Kidney (tissue), 14 donors: ENCODE results near the gene AJUBA. TPM values are rescaled to one million over a fixed set of nuclear protein-coding genes. Genes with fewer than 3 reads are reported as not detected.
"Not testable (repeated sequence)": the region's sequence is repeated elsewhere in the genome, so short reads cannot be mapped to it uniquely, and the experiment has no call there.

Source experiments
- DNase-seq, 5 donors: peaks; one replicate each; pipeline ENCODE4 v3.0.0-alpha.2; 2013 to 2020
- FAIRE-seq: peaks from 2 replicates; lab custom pipeline; 2012; peaks lifted over from hg19 to GRCh38; lab: Jason Lieb, UNC
- H3K27ac ChIP-seq, 2 donors: one replicate each; pipeline ENCODE4 v1.7.0; 2013; ENCODE audit warnings: low read depth in 2 of 2, low read length in 2 of 2, inconsistent platforms in 1 of 2
- H3K27me3 ChIP-seq: one replicate; pipeline ENCODE4 v1.7.1; 2013; ENCODE audit warnings: low read length, inconsistent platforms; ENCODE audit not compliant: control insufficient read depth, insufficient read depth
- H3K36me3 ChIP-seq, 3 donors: one replicate each; pipeline versions ENCODE4 v1.7.0 to v1.7.1; 2013; ENCODE audit warnings: low read length in 3 of 3, control low read depth in 1 of 3, inconsistent platforms in 1 of 3; ENCODE audit not compliant: insufficient read depth in 3 of 3, control insufficient read depth in 2 of 3
- H3K4me1 ChIP-seq, 3 donors: one replicate each; pipeline versions ENCODE4 v1.7.0 to v1.7.1; 2013; ENCODE audit warnings: low read length in 3 of 3, inconsistent platforms in 1 of 3, low read depth in 1 of 3; ENCODE audit not compliant: control insufficient read depth in 2 of 3, insufficient read depth in 2 of 3
- H3K4me3 ChIP-seq, 3 donors: one replicate each; pipeline versions ENCODE4 v1.7.0 to v1.8.1; 2013; ENCODE audit warnings: low read length in 3 of 3, control low read depth in 1 of 3, inconsistent platforms in 1 of 3
- H3K9ac ChIP-seq, 3 donors: one replicate each; pipeline versions ENCODE4 v1.7.0 to v1.7.1; 2013; ENCODE audit warnings: low read length in 3 of 3, control low read depth in 1 of 3, inconsistent platforms in 1 of 3
- H3K9me3 ChIP-seq, 3 donors: one replicate each; pipeline versions ENCODE4 v1.7.0 to v1.7.1; 2013; ENCODE audit warnings: low read length in 3 of 3, control low read depth in 1 of 3, inconsistent platforms in 1 of 3; ENCODE audit not compliant: control insufficient read depth in 2 of 3, insufficient read depth in 1 of 3
- CTCF ChIP-seq: IDR thresholded peaks from 3 replicates; pipeline ENCODE4 v1.5.1; 2012; ENCODE audit warnings: mild to moderate bottlenecking, moderate library complexity, borderline replicate concordance; ENCODE audit not compliant: insufficient read depth; ENCODE audit errors: extremely low read depth
- intact Hi-C: fragments of 100-400 bp; cut with DNase I; formaldehyde crosslinking; loops from one replicate; pipeline ENCODE4 v1.11.1; 2022
- polyA plus RNA-seq: library from polyadenylated mRNA; stranded (reverse); fragments of 350-450 nt; fragmentation: Illumina TruSeq; extraction: RNeasy Lipid Tissue Mini Kit (QIAGEN cat#74804); gene quantifications from one replicate; pipeline ENCODE4 v1.2.3, GENCODE V29; 2014; ENCODE audit warnings: low read depth, low replicate concordance; ENCODE audit not compliant: insufficient read depth
- total RNA-seq: library from RNA; stranded (reverse); fragmentation: NEBNext Ultra II Directional; extraction: Animal tissue kit (Norgen Biotek cat#: 25700); gene quantifications from one replicate; pipeline ENCODE4 v1.2.1, GENCODE V29; 2021
- donor health status: control.
- donor health status: control.
- donor health status: control.
- donor health status: control.
- donor health status: control.
- donor health status: DM: yes; HTN: yes; CAD: no.
- donor health status: Normal renal cell carcinoma (clear cell type).

AJUBA gene
- total and polyA plus RNA-seq, 2 donors from 2014 or later: 14.6 to 28.5 TPM

GRCh38 chr14:22955702-22956569 lies 26.4 kb downstream of the AJUBA start:
- peak overlapping the region; percentile 65 to 86 (median 75) for H3K9ac ChIP-seq
- FAIRE-seq (no peak), DNase-seq (peak in 2 of 5 donors; percentile 24 to 39)
- intact Hi-C loops: no loop called here
- H3K9me3 ChIP-seq: no peaks in the 10 kb centered on the region
- H3K36me3 ChIP-seq: peaks cover 0 to 5% (median 4%) of the 10 kb centered on the region in 3 donors
- peak overlapping the region; percentile 92 to 95 for H3K27ac ChIP-seq
- H3K4me1 ChIP-seq: peaks cover 0 to 4% (median 3%) of the 10 kb centered on the region in 3 donors
- H3K27me3 ChIP-seq: no peaks in the 10 kb centered on the region
- H3K4me3 ChIP-seq: peak overlapping the region; percentile 76 to 90 (median 86)
- no peak for TF ChIP-seq CTCF

GRCh38 chr14:22952418-22952817 lies 29.9 kb downstream of the AJUBA start:
- Histone ChIP-seq H3K4me3 (no peak overlapping the region), H3K4me1 (peaks cover 0 to 4% (median 3%) of the 10 kb centered on the region in 3 donors), H3K36me3 (peaks cover 0 to 15% (median 13%) of the 10 kb centered on the region in 3 donors), H3K27me3 (no peaks in the 10 kb centered on the region), H3K27ac (no peak overlapping the region), H3K9ac (no peak overlapping the region), H3K9me3 (no peaks in the 10 kb centered on the region)
- intact Hi-C loops: no loop called here
- TF ChIP-seq CTCF: no peak
- DNase-seq (no peak), FAIRE-seq (no peak)

- H3K9ac ChIP-seq, H3K4me1 ChIP-seq, intact Hi-C loops, DNase-seq, H3K27ac ChIP-seq, H3K9me3 ChIP-seq, H3K4me3 ChIP-seq, H3K27me3 ChIP-seq, FAIRE-seq: not testable (repeated sequence)
- H3K36me3 ChIP-seq: peaks cover 0 to 21% (median 18%) of the 10 kb centered on the region in 3 donors
Observed at GRCh38 chr14:22951795-22952194, 30.6 kb downstream of the AJUBA start.

GRCh38 chr14:22945642-22946041 lies 36.7 kb downstream of the AJUBA start:
- H3K9ac ChIP-seq: no peak overlapping the region
- intact Hi-C loops: no loop called here
- no peaks in the 10 kb centered on the region for H3K9me3 ChIP-seq
- no peaks in the 10 kb centered on the region for H3K27me3 ChIP-seq
- TF ChIP-seq CTCF: no peak
- no peak for FAIRE-seq
- no peak overlapping the region for H3K27ac ChIP-seq
- H3K4me1 ChIP-seq: no peaks in the 10 kb centered on the region
- peaks cover 0 to 16% (median 16%) of the 10 kb centered on the region in 3 donors for H3K36me3 ChIP-seq
- H3K4me3 ChIP-seq: no peak overlapping the region
- DNase-seq: no peak
